HG03575 (cell line): ENCODE results near the gene P4HA2.

Source experiments
- ATAC-seq: cut with Tn5 transposase; IDR thresholded peaks from one replicate; pipeline ENCODE4 v1.9.1; 2021; ENCODE audit not compliant: unreplicated experiment, insufficient number of reproducible peaks, low FRiP score; ENCODE audit errors: extremely low read depth

The P4HA2 gene

DNA sequence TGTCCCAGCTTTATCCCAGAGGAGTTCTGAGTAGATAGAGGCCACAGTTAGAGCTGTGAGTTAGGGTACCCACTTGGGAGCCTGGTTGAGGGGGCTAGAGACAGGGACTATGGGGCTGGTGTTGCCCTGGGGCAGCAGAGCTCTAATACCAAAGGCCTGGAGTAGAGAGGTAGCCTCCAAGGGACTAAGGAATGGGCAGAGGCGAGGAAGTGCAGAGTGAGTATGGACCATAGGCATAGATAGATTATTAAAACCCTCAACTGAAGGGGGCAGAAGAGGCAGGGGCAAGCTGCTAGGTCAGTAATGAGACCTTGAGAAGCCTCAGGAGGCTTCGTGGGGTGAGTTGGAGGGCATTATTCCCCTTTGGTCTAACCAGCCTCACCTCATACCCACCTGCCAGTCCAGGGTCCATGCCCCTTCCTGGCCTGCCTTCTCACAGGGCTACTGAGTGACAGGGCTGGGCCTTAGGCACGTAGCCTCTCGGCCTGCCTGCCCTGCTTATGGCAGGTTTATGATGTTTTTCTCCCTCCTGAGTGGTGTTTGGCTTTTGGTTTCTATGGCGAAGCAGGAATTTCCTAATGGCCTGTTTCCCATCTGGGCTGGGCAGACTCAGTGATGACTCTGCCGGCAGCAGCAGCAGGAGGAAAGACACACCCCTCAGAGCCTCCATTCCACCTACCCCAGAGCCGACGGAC, 37.8 kb upstream of the P4HA2 start:
- no peak for ATAC-seq

DNA sequence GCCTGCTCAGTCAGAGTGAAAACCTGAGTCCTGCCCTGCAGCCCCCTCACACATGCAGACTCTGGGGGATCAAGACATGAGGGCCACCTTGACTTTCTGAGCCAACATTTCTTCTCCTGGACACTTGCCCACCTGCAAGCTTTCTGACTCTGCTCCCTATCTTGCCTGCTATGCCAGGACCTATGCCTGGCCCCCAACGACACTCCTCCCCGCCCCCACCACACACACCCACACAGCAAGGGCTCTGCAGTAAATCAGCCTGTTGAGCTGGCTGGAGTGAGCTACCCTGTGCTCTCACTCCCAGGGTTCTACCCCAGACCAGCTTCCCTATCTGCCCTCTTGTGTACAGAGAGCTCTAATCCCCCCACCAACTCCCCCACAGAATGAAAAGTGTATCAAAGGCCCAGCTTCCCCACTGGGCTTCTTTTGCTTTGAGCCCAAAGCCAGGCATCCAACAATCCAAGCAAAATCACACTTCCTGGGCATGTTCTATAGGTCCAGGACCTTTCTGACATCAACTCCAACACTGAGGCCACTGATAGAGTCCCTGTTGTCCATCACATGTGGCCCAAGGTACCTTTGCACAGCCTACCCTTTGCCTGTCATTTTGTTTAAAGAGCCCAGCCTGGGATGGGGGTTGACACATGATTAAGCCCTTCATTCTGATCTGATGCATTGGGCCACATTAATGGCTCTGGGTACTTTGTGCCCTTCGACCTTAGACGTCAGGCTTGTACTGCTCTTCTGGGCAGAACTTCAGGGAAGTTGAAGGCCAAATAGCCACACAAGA, 37.1 kb upstream of the P4HA2 start:
- no peak for ATAC-seq

DNA sequence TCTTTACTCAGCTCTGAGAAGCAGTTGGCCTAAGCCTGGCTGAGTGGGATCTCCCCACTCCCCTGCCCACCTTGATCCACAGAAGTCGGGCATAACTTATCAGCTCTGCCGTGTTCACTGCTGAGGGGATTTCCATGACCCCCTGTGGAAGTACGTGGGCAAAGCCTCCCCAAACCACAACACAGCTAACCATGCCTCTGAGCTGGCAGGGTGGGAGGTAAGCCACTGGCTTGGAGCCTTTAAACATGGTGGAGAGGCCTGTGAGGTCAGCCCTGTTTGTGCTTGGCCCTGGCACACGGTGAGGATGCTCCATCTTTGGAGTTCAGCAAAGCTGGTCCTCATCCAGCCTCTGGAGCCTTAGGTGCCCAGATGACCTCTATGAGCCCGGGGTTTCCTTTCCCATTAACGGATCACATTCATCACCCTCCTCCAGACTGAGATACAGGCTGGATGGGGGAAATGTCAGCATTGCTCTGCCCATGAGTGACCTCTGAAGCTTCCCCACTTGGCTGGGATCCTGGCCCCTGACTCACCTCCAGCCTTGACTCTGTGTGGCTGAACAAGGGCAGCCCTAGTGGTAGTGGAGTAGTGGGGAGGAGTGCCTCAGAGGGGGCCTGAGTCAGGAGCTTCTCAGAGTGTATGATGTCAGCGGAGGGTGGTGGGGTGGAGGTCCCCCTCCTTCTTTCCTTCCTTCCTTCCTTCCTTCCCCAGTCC, 36.1 kb upstream of the P4HA2 start:
- ATAC-seq = no peak

- ATAC-seq = no peak
These were observed 35.4 kb upstream of the P4HA2 start for GRCh38 chr5:132262882-132263547.

DNA sequence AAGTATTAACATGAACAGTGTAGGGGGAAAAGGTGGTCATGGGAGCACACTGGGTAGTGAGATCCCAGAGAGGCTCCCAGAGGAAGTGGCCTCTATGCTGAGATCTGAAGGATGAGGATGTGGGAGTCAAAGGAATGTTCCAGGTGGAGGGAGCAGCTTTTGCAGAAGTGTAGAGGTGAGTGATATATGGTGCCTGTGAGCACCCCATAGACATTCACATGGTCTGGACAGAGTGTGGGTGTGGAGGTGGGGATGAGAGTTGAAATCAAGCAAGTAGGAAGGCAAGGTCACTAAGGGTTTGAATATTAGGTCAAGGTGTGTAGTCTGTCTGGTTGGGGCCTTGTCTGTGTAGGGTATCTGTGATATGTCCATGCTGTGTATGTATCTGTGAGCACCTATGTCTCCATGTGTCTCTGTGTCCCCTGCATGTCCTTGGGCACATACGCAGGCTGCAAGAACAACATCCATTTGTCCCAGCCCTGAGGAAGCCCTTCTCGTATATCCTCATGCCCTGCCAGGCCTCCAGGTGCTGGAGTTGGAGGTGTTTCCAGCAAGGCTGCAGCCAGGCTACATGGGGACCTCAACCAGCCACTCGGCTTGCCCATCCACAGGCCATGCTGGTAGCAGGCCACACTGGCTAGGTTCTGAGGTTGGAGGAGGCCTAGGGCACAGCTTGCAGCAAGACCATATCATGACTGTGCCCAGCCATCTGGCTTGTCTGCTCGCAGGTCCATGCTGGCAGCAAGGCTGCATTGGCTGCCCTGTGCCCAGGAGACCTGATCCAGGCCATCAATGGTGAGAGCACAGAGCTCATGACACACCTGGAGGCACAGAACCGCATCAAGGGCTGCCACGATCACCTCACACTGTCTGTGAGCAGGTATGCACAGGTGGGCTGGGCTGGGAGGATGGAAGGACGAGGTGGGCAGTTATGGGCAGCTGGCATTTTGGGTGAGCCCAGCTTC, 34.5 kb upstream of the P4HA2 start:
- no peak for ATAC-seq

GRCh38 chr5:132260714-132261551, 33.3 kb upstream of the P4HA2 start:
- no peak for ATAC-seq

DNA sequence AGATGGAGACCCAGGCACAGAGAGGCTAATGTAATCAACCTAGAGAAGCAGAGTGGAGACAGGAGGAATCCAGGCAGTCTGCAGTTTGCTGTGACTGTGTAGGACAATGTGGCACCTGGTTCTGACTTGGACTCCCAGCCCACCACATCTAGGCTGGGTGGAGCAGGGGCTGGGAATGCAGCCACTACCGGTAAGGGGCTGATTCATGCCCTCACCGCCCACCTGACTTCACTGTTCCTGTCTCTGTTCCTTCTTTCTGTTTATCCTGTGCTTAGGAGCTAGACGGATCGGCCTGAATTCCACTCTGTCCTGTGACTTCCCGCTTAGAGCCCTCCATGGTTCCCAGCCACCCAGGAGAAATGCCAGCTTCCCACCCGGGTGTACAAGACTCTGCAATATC, 32.4 kb upstream of the P4HA2 start:
- no peak for ATAC-seq

GRCh38 chr5:132259069-132259851, 31.6 kb upstream of the P4HA2 start:
- ATAC-seq = no peak

DNA sequence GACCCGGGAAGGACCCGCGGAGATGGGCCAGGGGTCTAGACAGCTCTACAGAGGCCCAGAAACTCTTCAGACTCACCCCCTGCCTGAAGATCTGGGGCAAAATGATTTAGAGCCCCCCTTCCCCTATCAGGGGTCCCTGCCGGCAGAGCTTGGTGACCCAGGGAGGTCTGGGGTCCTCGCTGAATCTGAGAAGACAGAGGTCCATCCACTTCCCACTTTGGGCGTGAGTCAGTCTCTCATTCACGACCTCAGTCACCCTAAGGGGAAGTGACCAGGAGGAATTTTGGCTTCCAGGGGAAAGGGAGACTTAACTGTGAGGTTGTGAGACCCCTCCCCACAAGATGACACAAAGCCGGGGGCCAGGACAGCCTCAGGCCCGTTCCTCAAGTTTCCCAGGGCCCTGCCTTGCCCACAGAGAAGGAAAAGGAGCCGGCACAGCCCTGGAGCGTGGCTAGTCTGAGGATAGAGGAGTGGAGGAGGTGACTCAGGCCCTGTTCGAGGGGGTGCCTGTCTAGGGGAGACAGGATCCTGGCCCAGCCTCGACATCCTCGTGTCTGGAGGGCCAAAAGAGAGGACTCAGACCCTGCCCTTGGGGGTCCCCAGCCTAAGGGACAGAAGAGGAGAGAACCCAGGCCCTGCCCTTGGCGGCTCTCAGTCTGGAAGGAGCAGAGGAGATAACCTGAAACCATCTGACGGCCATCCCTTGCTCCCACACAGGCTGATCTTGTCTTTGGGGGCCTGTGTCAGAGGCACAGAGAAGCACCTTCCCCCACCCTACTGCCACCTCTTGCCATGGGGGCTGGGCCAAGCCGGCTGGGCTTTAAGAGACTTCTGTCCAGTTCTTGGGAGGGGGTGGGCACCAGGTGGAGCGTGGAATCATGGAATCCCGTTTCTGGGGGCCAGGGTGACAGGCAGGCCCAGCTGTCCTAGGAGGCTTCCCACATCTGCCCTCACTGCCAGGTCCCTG, 30.7 kb upstream of the P4HA2 start:
- ATAC-seq = no peak

DNA sequence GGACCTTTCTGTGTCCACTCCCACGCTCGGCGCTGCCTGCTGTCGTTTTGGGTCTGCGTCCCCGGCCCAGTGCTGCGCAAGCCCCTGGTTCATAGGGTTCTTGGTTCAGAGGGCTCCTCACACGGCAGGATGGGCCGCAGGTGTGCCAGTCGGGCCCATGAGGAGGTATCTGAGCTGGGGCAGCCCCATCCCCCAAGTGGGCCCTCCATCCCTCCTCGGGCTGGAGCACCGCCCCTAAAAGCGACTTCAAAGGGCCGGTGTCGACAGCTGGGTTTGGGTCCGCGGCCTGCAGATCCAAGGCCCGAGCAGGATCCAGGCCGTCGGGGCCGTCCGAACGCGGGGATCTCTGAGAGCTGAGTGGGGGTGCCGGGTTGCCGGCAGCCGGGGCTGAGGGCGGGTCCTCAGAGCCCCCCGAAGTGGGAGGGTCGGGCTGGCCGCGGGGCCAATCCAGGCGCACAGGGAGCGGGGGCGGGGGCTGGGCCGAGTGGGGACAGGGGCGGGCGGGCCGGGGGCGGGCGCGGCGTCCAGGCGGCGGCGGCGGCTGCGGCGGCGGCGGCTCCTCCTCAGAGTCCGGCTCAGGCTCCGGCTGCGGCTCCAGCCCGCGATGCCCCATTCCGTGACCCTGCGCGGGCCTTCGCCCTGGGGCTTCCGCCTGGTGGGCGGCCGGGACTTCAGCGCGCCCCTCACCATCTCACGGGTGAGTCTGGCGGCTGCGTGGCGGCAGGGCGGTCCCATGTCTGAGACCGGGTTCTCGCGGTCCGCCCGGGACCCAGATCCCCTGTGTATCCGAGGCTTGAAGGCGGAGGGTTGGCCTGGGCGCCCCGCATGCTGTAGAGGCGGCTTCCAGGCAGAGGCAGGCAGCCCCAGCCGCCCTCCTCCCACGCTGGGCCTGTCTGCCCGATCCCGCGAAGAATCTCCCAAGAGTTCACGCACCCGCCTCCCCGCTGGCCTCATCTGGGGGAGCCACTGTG, 29.8 kb upstream of the P4HA2 start, which contains the start of gene PDLIM4:
Gene PDLIM4 (plus strand): TSS at position 566 of the 971 bp plus-strand sequence. CDS start 39 bp downstream, at position 605.
- no peak for ATAC-seq

- no peak for ATAC-seq
These were observed 29.1 kb upstream of the P4HA2 start for GRCh38 chr5:132256783-132257130.

- no peak for ATAC-seq
These were observed 28.6 kb upstream of the P4HA2 start for GRCh38 chr5:132256086-132256782.

GRCh38 chr5:132254321-132254977, 26.8 kb upstream of the P4HA2 start:
- ATAC-seq = no peak
